Measurements from ENCODE around the gene HOXB6.

Gene HOXB6

GRCh38 chr17:48594538-48595277, 10.1 kb downstream of the HOXB6 start:
- DNase-seq (ENCODE audit: low read depth) = no peak

GRCh38 chr17:48593840-48594537, 10.8 kb downstream of the HOXB6 start:
- peak; percentile 67 for DNase-seq (ENCODE audit: low read depth)

- no peak for DNase-seq (ENCODE audit: low read depth)
These were observed 11.5 kb downstream of the HOXB6 start, which contains the start of gene HOXB5 for GRCh38 chr17:48593126-48593829. HOXB5 (minus strand) TSS chr17:48593779; CDS start chr17:48593682, 97 bp downstream.

- DNase-seq (ENCODE audit: low read depth) = no peak
These were observed 12.2 kb downstream of the HOXB6 start for GRCh38 chr17:48592577-48592976.

- DNase-seq (ENCODE audit: low read depth) = no peak
These were observed 12.7 kb downstream of the HOXB6 start for GRCh38 chr17:48592057-48592514.

GRCh38 chr17:48591255-48592056, 13.3 kb downstream of the HOXB6 start:
- DNase-seq (ENCODE audit: low read depth) = no peak

- no peak for DNase-seq (ENCODE audit: low read depth)
These were observed 14.1 kb downstream of the HOXB6 start for GRCh38 chr17:48590607-48591161.

- no peak for DNase-seq (ENCODE audit: low read depth)
These were observed 14.8 kb downstream of the HOXB6 start, which contains the start of gene HOXB3 for GRCh38 chr17:48589831-48590606. HOXB3 (minus strand) TSS chr17:48590241; CDS start chr17:48552474, 37,767 bp downstream.

- DNase-seq (ENCODE audit: low read depth) = no peak
These were observed 15.5 kb downstream of the HOXB6 start for GRCh38 chr17:48589060-48589830.

GRCh38 chr17:48588528-48588927, 16.3 kb downstream of the HOXB6 start:
- no peak for DNase-seq (ENCODE audit: low read depth)

- DNase-seq (ENCODE audit: low read depth) = no peak
These were observed 16.7 kb downstream of the HOXB6 start for GRCh38 chr17:48588074-48588415.

- no peak for DNase-seq (ENCODE audit: low read depth)
These were observed 17.3 kb downstream of the HOXB6 start for GRCh38 chr17:48587276-48588073.

- no peak for DNase-seq (ENCODE audit: low read depth)
These were observed 18.2 kb downstream of the HOXB6 start for GRCh38 chr17:48586355-48587258.

GRCh38 chr17:48584223-48584741, 20.5 kb downstream of the HOXB6 start:
- no peak for DNase-seq (ENCODE audit: low read depth)

GRCh38 chr17:48583708-48584222, 21.0 kb downstream of the HOXB6 start:
- DNase-seq (ENCODE audit: low read depth) = no peak

GRCh38 chr17:48582750-48583069, 22.1 kb downstream of the HOXB6 start:
- no peak for DNase-seq (ENCODE audit: low read depth)

GRCh38 chr17:48579760-48580554, 24.8 kb downstream of the HOXB6 start:
- DNase-seq (ENCODE audit: low read depth) = no peak

All from stimulated activated CD4-positive, alpha-beta T cell treated with anti-CD3 and anti-CD28 coated beads, Interleukin-2, amount 100 ng/mL, for 4 hours (primary cell).